ENCODE results near the gene SDHB. TPM values are rescaled to one million over a fixed set of nuclear protein-coding genes. Genes with fewer than 3 reads are reported as not detected.

Gene SDHB
- 95.9 to 111 TPM (median 108 TPM) in 5 replicates for total RNA-seq (2022; extraction: Qiagen RNA extraction; ENCODE audit: low read depth)

GRCh38 chr1:17053685-17054410 lies at the start of gene SDHB:
SDHB (minus strand) TSS chr1:17054032; CDS start chr1:17054019, 13 bp downstream.

DNA sequence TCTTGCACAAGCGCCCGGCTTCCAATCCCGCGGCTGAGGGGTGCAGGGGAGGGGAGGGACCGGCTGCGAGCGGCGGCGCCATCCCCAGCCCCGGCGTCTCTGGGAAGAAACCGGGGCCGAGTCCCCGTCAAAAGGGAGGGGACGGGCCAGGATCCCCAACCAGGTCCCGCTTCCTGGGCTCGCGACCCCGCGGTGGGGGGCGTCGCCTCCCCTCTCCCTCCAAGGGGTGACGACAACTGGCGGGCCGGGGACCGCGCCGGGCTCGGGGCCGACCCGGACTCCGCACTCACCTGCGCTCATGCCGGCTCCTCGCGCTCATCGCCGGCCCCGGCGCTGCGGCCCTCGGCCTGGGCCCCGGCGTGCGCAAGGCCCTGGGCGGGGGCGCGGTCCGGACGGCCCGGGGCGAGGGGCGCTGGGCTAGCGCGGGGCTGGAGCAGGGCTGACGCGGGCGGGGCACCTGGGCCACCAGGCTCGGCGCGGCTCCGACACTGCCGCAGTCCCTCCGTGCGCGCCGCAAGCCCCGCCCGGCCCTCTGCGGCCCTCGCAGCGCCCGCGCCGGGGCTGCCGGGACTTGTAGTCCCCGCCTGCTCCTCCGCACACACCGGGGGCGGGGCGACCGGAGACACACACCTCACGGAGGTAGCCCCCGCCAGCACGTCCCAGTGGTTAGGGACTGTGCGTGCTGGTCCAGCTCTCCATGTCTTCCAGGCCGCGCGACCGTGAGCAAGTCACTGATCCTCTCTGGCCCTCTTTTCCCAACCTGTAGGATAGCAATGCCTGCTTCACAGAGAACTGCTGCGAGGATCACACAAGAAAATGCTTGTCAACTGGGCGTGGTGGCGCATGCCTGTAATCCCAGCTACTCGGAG lies 42.2 kb downstream of the SDHB start, which contains the start of gene ATP13A2:
ATP13A2 (minus strand) TSS at position 490 of the 869 bp plus-strand sequence; CDS start at position 300, 190 bp downstream.

GRCh38 chr1:16980473-16981268 lies 73.2 kb downstream of the SDHB start, which contains the start of gene MFAP2:
MFAP2 (minus strand) TSS chr1:16980620; CDS start chr1:16978273, 2,347 bp downstream.

Other genes starting within 250 kb of the SDHB start
- 36.3 TPM in 1 of 5 replicates, not detected in the others for gene RNU1-2, start 158.1 kb downstream of the SDHB start, total RNA-seq (2022; extraction: Qiagen RNA extraction; ENCODE audit: low read depth)
- 7.4 to 8.4 TPM (median 7.7 TPM) in 5 replicates for gene CROCC, start 132.1 kb downstream of the SDHB start, total RNA-seq (2022; extraction: Qiagen RNA extraction; ENCODE audit: low read depth)
- gene MFAP2, start 73.4 kb downstream of the SDHB start, total RNA-seq (2022; extraction: Qiagen RNA extraction; ENCODE audit: low read depth) = 0.41 to 0.92 TPM (median 0.60 TPM) in 5 replicates
- gene ATP13A2, start 42.1 kb downstream of the SDHB start, total RNA-seq (2022; extraction: Qiagen RNA extraction; ENCODE audit: low read depth) = 22.8 to 29.7 TPM (median 28.4 TPM) in 5 replicates
- 0.87 to 1.5 TPM (median 1.00 TPM) in 5 replicates for gene PADI2, start 65.4 kb upstream of the SDHB start, total RNA-seq (2022; extraction: Qiagen RNA extraction; ENCODE audit: low read depth)
- 1.2 to 2.4 TPM (median 1.4 TPM) in 5 replicates for gene PADI1, start 151.1 kb upstream of the SDHB start, total RNA-seq (2022; extraction: Qiagen RNA extraction; ENCODE audit: low read depth)
- 0.96 to 1.3 TPM (median 1.2 TPM) in 5 replicates for gene PADI3, start 195.1 kb upstream of the SDHB start, total RNA-seq (2022; extraction: Qiagen RNA extraction; ENCODE audit: low read depth)